ENCODE data around the gene ZDHHC22. TPM values are rescaled to one million over a fixed set of nuclear protein-coding genes. Genes with fewer than 3 reads are reported as not detected.

Gene ZDHHC22
- total and polyA plus RNA-seq, 2 of the 13 experiments (the other 11 are each of a cell fraction or from before 2014, with no cell fraction given), result not detected

DNA sequence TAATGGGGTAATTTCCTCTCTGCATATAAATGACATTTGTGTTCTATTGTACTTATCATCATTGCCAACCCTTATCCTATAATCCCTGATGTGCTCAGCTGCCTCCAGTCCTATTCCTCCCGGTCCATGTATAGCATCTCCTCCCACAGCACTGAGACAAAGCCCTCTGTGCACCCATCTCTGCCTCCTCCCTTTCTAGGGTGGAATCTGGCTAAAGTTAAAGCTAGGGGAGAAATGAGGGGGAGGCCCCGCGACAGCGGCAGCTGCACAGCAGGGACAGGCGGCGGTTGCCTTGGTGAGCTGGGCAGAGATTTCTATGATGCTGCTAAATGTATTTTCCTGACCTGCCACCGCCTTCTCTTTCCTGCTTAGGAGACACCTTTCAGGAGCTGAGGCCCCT, 12.8 kb upstream of the ZDHHC22 start:
- peaks cover 0 to 17% of the 10 kb centered on the region in 2 experiments; a peak in 3 of 5 replicates for H3K27me3 ChIP-seq (ENCODE audit: control insufficient read depth in 1 of 2, insufficient read depth in 2 of 2, low read length in 2 of 2)
- no peak for ATAC-seq
- in situ Hi-C loops (cut with HindIII; ENCODE audit: extremely low pct_ligation_motif_present, low pct_unique_long_range_greater_than_20kb) (no loop called here), intact Hi-C loops (cut with micrococcal nuclease; ENCODE audit: unreplicated experiment) (loop anchor here (5.0 to 10.0 kb wide), 2 partner anchors 158 to 400 kb away; no protein-coding TSS in a partner anchor)
- ChIA-PET CTCF (ENCODE audit: low intra/inter-chr PET ratio, low total read pairs) (no interaction called here), POLR2A (no interaction called here)
- H3K4me3 ChIP-seq (replicated peaks in 1 of 3; ENCODE audit: insufficient read depth in 1 of 3, low read depth in 2 of 3, low read length in 3 of 3), result no peak overlapping the region
- no peaks in the 10 kb centered on the region for H4K20me1 ChIP-seq (ENCODE audit: insufficient read depth, low read length)
- WGBS (ENCODE audit: low lambda C conversion rate), result 2% methylated on average over 7 of the region's 7 CpGs
- no peaks in the 10 kb centered on the region for H3K36me3 ChIP-seq (replicated peaks in 1 of 2; ENCODE audit: control insufficient read depth in 1 of 2, insufficient read depth in 2 of 2, low read length in 2 of 2)
- no peak for DNase-seq (ENCODE audit: low spot score)
- H2AFZ ChIP-seq (ENCODE audit: low read length), result no peak overlapping the region
- no peaks in the 10 kb centered on the region for H3K9me3 ChIP-seq (ENCODE audit: low read length)
- H3K79me2 ChIP-seq (ENCODE audit: insufficient read depth, low read length), result no peaks in the 10 kb centered on the region
- FAIRE-seq, result no peak
- no peak overlapping the region for H3K4me2 ChIP-seq (ENCODE audit: low read depth, low read length)
- no peak overlapping the region for H3K27ac ChIP-seq (ENCODE audit: extremely low read length, insufficient read depth, low read length)
- no TSS peak for BruUV-seq (replicated peaks)
- no peaks in the 10 kb centered on the region for H3K4me1 ChIP-seq (ENCODE audit: insufficient read depth, low read length)
- TF ChIP-seq ZNF776 (CRISPR knock-in tag; IDR thresholded peaks at IDR 0.05), result no peak
- no peak for TF ChIP-seq ZSCAN20 (CRISPR knock-in tag; IDR thresholded peaks at IDR 0.05; ENCODE audit: borderline replicate concordance)
- no peak for TF ChIP-seq MBD4 (IDR thresholded peaks at IDR 0.05; ENCODE audit: borderline replicate concordance, low read length)
- TF ChIP-seq FOXA3 (CRISPR knock-in tag; IDR thresholded peaks at IDR 0.05), result no peak
- TF ChIP-seq RBAK (CRISPR knock-in tag; IDR thresholded peaks at IDR 0.05), result no peak
- no peak for TF ChIP-seq SMARCC2 (IDR thresholded peaks at IDR 0.05)
- no peak for TF ChIP-seq SP1 (IDR thresholded peaks at IDR 0.05)
- TF ChIP-seq SP1 (CRISPR knock-in tag; IDR thresholded peaks at IDR 0.05), result no peak
- TF ChIP-seq ZNF891 (CRISPR knock-in tag; IDR thresholded peaks at IDR 0.05), result no peak
- no peak for TF ChIP-seq NFE2L2 (IDR thresholded peaks at IDR 0.05; ENCODE audit: low read length)
- no peak for TF ChIP-seq ZNF512 (CRISPR knock-in tag; IDR thresholded peaks at IDR 0.05)
- no peak for TF ChIP-seq TFE3 (CRISPR knock-in tag; IDR thresholded peaks at IDR 0.05)
- TF ChIP-seq TFDP1 (CRISPR knock-in tag; IDR thresholded peaks at IDR 0.05; ENCODE audit: borderline replicate concordance), result no peak
- TF ChIP-seq, protein P1, sequence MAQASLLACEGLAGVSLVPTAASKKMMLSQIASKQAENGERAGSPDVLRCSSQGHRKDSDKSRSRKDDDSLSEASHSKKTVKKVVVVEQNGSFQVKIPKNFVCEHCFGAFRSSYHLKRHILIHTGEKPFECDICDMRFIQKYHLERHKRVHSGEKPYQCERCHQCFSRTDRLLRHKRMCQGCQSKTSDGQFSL (CRISPR knock-in tag; IDR thresholded peaks at IDR 0.05), result no peak
- TF ChIP-seq JUN (CRISPR knock-in tag; IDR thresholded peaks at IDR 0.05), result no peak
- TF ChIP-seq ZNF17 (CRISPR knock-in tag; IDR thresholded peaks at IDR 0.05), result no peak
- TF ChIP-seq NR3C1 (CRISPR knock-in tag; IDR thresholded peaks at IDR 0.05), result no peak
- TF ChIP-seq ZSCAN22 (CRISPR knock-in tag; IDR thresholded peaks at IDR 0.05), result no peak
- H3K9ac ChIP-seq (ENCODE audit: insufficient read depth, low read depth, low read length), result no peak overlapping the region

Data from HepG2 (cell line).